LNCaP clone FGC (cell line): ENCODE results near the gene ZBED5.

Source experiments
- DNase-seq: peaks from one replicate; pipeline ENCODE4 v3.0.0-alpha.2; 2011; ENCODE audit warnings: low read depth
- H3K4me3 ChIP-seq: 2 replicates; pipeline ENCODE4 v1.5.1; 2011; ENCODE audit warnings: mild to moderate bottlenecking, low read depth, low read length, control low read depth
- TF ChIP-seq, protein P1 (sequence below): IDR thresholded peaks from 2 replicates; pipeline ENCODE4 v1.5.1; 2012; ENCODE audit warnings: mild to moderate bottlenecking; ENCODE audit not compliant: control insufficient read depth, insufficient read depth; ENCODE audit errors: extremely low read depth

The ZBED5 gene

DNA sequence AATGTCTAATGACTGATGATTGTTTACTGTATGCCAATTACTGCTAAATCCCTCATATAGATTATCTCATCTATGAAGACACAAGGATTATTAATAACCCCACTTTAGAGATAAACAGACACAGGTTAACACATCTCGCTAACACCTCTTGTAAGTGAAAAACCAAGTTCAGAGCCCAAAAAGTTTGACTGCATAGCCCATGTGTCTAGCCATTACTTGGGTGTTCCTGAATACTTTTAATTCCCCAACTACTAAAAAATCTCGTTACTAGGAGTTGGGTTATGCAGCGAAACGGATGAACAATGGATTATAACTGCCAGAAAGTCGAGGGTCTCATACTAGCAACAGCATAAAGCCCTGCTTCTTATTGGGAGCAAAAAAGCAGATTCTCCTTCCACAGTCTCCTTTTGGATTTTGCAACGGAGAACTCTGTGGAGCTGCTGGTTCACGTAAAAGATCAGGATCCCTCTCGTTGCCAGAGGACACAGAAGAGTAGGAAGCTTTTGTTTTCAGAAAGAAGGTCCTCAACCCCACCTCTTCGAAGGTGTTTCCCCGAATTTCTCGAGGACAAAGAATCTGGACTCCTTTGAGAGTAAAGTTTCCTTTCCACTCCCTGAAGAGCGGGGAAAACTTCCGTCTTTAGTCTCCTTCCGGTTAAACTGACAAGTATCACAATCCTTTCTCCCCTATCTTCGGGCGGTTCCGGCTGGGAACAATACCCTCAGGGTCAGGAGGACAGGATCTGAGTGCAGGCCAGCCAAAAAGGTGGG, 979 bp downstream of the ZBED5 start:
- TF ChIP-seq, protein P1, sequence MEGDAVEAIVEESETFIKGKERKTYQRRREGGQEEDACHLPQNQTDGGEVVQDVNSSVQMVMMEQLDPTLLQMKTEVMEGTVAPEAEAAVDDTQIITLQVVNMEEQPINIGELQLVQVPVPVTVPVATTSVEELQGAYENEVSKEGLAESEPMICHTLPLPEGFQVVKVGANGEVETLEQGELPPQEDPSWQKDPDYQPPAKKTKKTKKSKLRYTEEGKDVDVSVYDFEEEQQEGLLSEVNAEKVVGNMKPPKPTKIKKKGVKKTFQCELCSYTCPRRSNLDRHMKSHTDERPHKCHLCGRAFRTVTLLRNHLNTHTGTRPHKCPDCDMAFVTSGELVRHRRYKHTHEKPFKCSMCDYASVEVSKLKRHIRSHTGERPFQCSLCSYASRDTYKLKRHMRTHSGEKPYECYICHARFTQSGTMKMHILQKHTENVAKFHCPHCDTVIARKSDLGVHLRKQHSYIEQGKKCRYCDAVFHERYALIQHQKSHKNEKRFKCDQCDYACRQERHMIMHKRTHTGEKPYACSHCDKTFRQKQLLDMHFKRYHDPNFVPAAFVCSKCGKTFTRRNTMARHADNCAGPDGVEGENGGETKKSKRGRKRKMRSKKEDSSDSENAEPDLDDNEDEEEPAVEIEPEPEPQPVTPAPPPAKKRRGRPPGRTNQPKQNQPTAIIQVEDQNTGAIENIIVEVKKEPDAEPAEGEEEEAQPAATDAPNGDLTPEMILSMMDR: no peak
- peak overlapping the region; percentile 83 for H3K4me3 ChIP-seq
- DNase-seq: peak; percentile 13

DNA sequence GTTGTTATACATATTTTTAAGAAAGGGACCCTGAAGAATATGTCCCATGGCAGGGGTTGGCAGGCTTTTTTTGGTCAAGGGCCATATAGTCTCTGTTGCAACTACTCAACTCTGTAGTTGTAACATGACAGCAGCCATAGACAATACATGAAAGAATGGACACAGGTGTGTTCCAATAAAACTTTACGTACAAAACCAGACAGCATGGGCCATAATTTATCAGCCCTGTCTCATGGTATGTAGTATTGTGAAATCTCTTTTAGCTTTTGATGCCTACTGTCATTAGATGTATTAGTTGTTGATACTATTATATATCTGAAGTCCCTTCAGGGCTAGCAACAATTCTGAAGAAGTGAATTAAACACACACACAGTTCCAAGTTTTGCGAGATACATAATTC, 2.6 kb downstream of the ZBED5 start:
- TF ChIP-seq, protein P1: no peak
- no peak overlapping the region for H3K4me3 ChIP-seq
- DNase-seq: no peak

DNA sequence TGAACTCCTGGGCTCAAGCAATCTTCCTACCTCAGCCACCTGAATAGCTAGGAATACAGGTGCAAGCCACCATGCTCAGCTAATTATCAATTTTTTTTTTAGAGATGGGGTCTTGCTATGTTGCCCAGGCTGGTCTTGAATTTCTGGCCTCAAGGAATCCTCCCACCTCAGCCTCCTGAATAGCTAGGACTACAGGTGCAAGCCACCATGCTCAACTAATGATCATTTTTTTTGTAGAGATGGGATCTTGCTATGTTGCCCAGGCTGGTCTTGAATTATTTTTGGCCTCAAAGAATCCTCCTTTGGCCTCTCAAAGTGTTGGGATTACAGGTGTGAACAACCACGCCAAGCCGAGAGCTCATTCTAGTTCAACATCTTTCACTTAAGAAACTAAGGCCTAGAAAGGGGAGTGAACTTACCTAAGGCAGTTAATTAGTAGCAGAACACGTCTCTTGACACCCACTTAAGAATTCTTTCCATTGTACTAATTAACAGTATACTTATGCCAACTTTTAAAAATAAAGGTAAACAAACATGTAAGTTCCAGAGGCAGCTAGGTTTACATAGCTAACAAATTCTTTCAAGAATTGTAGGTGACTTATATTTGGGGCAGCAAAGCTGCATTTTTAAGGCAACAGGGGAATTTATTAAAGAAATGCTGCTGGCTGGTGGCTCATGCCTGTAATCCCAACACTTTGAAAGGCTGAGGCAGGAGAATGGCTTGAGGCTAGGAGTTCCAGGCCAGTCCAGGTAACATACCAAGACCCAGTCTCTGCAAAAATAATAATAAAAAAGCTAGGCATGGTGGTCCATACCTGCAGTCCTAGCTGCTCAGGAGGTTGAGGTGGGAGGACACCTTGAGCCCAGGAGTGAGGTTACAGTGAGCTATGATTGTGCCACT, 9.6 kb downstream of the ZBED5 start:
- DNase-seq: no peak
- TF ChIP-seq, protein P1: no peak
- no peak overlapping the region for H3K4me3 ChIP-seq

DNA sequence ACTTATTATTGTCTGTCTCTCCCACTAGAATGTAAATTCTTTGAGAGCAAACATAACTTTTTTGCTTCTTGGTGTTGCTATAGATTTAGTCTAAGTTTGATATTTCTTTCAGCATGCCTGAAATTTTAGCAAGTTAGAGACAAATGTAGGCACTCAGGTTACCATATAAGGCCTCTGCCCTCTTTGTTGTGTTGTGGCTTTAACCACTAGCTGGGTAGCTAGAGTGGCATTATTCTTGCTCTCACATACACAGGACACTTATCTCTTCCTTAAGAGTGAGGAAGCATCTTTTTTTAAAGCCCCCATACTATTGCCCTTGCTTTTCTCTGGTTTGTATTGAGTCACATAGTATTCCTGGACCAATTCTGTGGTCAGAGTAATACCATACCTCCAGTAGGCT, 11.2 kb downstream of the ZBED5 start:
- no peak overlapping the region for H3K4me3 ChIP-seq
- DNase-seq: no peak
- TF ChIP-seq, protein P1: no peak

DNA sequence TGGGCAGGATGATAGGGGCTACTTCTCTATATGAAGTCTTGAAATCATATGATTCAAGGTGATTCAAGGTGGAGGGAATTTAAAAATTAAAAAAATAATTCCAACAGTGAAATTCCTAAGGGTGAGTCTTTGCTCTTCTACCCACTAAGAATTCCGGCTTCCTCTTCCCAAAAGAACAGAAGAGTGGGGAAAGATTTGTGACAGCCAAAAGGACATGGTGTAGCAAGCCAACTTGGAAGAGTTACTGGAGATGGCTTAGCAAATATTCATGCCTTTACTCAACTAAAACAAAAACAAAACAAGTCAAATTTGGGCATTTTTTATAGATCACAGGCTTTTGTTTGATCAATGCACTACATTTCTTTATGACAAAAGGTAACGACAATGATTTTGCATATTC, 12.3 kb downstream of the ZBED5 start:
- TF ChIP-seq, protein P1: no peak
- DNase-seq: no peak
- no peak overlapping the region for H3K4me3 ChIP-seq

DNA sequence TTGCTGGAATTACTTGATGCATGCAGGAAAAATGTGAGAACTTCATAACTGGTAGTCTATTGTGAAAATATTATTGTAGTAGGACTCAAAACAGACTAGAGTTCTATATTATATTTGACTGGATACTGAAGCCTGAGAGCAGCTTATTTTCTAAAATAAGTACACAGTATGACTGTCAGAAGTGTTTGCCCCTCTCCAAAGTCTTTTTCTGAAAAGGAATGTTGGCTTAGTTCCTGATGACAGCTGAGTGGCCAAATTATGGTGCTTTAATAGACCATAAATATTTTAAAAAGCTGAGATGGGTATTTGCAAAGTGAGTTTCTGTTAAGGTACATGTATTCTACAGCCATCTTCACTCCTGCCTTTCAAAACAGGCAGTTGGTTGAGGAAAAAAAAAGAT, 13.1 kb downstream of the ZBED5 start:
- H3K4me3 ChIP-seq: no peak overlapping the region
- TF ChIP-seq, protein P1: no peak
- no peak for DNase-seq
